ENCODE data around the gene NRXN2. TPM values are rescaled to one million over a fixed set of nuclear protein-coding genes. Genes with fewer than 3 reads are reported as not detected.

The NRXN2 gene
- total and polyA plus RNA-seq, 2 of the 13 experiments (the other 11 are each of a cell fraction or from before 2014, with no cell fraction given) = not detected

DNA sequence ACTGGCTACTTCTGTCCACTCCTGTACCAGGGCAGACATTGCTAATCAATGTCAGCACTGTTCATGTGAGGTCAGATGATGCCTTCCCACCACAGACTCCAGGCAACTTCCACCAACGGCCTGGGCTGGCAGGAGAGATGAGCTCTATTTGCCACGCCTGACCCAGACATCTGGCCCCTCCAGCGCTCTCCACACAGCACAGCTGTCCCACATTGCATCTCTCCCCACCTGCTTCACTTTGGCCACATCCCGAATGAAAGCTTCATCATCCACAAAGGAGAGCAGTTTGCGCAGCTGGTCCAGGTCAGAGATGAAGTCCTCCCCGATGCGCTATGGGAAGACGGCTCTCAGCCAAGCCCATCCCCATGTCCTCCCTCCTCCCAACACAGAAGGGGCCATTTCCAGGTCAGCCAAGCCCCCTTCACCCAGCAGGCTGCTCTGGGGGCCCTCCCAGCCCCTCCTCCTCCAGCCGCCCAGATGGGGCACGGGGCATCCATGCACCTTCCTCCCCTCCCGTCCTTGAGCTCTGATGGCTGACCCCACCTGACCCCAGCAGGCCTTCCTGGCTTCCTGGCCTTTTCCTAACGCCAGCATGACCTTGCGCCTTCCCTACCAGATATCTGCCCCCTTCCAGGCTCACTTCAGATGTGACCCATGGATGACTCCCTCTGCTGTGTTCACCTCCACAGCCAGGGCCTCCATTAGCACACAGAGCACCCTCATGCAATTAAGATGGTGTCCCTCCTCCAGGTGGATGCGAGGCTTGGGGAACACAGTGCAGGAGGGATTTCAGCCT, 29.4 kb upstream of the NRXN2 start (continued):
- TF ChIP-seq, protein P1, sequence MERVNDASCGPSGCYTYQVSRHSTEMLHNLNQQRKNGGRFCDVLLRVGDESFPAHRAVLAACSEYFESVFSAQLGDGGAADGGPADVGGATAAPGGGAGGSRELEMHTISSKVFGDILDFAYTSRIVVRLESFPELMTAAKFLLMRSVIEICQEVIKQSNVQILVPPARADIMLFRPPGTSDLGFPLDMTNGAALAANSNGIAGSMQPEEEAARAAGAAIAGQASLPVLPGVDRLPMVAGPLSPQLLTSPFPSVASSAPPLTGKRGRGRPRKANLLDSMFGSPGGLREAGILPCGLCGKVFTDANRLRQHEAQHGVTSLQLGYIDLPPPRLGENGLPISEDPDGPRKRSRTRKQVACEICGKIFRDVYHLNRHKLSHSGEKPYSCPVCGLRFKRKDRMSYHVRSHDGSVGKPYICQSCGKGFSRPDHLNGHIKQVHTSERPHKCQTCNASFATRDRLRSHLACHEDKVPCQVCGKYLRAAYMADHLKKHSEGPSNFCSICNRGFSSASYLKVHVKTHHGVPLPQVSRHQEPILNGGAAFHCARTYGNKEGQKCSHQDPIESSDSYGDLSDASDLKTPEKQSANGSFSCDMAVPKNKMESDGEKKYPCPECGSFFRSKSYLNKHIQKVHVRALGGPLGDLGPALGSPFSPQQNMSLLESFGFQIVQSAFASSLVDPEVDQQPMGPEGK (CRISPR knock-in tag; IDR thresholded peaks at IDR 0.05) = 0 out of 2 replicates have a peak, but pooled peaks have one; percentile 19
- TF ChIP-seq MXD4 (CRISPR knock-in tag; IDR thresholded peaks at IDR 0.05) (no peak), EHMT2 (IDR thresholded peaks at IDR 0.05; ENCODE audit: borderline replicate concordance, low read depth, low read length) (no peak), NR2F6 (IDR thresholded peaks at IDR 0.05) (peak; percentile 33), NR2F6 (CRISPR knock-in tag; IDR thresholded peaks at IDR 0.05) (no peak), NR2F1 (CRISPR knock-in tag; IDR thresholded peaks at IDR 0.05) (0 out of 4 replicates have a peak, but pooled peaks of 1 of the 2 experiments have one; percentile 16)
- TF ChIP-seq, protein P2, sequence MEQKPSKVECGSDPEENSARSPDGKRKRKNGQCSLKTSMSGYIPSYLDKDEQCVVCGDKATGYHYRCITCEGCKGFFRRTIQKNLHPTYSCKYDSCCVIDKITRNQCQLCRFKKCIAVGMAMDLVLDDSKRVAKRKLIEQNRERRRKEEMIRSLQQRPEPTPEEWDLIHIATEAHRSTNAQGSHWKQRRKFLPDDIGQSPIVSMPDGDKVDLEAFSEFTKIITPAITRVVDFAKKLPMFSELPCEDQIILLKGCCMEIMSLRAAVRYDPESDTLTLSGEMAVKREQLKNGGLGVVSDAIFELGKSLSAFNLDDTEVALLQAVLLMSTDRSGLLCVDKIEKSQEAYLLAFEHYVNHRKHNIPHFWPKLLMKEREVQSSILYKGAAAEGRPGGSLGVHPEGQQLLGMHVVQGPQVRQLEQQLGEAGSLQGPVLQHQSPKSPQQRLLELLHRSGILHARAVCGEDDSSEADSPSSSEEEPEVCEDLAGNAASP (CRISPR knock-in tag; IDR thresholded peaks at IDR 0.05; ENCODE audit: borderline replicate concordance) = peak; percentile 40; the same call in 1 of the 2 replicates
- TF ChIP-seq, protein P3, sequence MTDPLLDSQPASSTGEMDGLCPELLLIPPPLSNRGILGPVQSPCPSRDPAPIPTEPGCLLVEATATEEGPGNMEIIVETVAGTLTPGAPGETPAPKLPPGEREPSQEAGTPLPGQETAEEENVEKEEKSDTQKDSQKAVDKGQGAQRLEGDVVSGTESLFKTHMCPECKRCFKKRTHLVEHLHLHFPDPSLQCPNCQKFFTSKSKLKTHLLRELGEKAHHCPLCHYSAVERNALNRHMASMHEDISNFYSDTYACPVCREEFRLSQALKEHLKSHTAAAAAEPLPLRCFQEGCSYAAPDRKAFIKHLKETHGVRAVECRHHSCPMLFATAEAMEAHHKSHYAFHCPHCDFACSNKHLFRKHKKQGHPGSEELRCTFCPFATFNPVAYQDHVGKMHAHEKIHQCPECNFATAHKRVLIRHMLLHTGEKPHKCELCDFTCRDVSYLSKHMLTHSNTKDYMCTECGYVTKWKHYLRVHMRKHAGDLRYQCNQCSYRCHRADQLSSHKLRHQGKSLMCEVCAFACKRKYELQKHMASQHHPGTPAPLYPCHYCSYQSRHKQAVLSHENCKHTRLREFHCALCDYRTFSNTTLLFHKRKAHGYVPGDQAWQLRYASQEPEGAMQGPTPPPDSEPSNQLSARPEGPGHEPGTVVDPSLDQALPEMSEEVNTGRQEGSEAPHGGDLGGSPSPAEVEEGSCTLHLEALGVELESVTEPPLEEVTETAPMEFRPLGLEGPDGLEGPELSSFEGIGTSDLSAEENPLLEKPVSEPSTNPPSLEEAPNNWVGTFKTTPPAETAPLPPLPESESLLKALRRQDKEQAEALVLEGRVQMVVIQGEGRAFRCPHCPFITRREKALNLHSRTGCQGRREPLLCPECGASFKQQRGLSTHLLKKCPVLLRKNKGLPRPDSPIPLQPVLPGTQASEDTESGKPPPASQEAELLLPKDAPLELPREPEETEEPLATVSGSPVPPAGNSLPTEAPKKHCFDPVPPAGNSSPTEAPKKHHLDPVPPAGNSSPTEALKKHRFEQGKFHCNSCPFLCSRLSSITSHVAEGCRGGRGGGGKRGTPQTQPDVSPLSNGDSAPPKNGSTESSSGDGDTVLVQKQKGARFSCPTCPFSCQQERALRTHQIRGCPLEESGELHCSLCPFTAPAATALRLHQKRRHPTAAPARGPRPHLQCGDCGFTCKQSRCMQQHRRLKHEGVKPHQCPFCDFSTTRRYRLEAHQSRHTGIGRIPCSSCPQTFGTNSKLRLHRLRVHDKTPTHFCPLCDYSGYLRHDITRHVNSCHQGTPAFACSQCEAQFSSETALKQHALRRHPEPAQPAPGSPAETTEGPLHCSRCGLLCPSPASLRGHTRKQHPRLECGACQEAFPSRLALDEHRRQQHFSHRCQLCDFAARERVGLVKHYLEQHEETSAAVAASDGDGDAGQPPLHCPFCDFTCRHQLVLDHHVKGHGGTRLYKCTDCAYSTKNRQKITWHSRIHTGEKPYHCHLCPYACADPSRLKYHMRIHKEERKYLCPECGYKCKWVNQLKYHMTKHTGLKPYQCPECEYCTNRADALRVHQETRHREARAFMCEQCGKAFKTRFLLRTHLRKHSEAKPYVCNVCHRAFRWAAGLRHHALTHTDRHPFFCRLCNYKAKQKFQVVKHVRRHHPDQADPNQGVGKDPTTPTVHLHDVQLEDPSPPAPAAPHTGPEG (CRISPR knock-in tag; IDR thresholded peaks at IDR 0.05) = no peak
